GM21786 (cell line): ENCODE data around the gene IGF2R.

ENCODE experiments used
- ATAC-seq: cut with Tn5 transposase; IDR thresholded peaks from one replicate; pipeline ENCODE4 v1.9.1; 2021; ENCODE audit not compliant: unreplicated experiment

The IGF2R gene

GRCh38 chr6:159973406-159973805 is 4.5 kb downstream of the IGF2R start:
- no peak for ATAC-seq

- peak; percentile 41 for ATAC-seq
These were observed 5.1 kb downstream of the IGF2R start for GRCh38 chr6:159973951-159974350.

- ATAC-seq = no peak
These were observed 6.0 kb downstream of the IGF2R start for GRCh38 chr6:159974932-159975331.

- ATAC-seq = no peak
These were observed 7.9 kb downstream of the IGF2R start for GRCh38 chr6:159976686-159977254.

- no peak for ATAC-seq
These were observed 8.5 kb downstream of the IGF2R start for GRCh38 chr6:159977255-159977903.

GRCh38 chr6:159977904-159978268 is 9.0 kb downstream of the IGF2R start:
- ATAC-seq = no peak

- peak; percentile 29 for ATAC-seq
These were observed 9.6 kb downstream of the IGF2R start for GRCh38 chr6:159978291-159979135.

- ATAC-seq = peak; percentile 74
These were observed 10.4 kb downstream of the IGF2R start for GRCh38 chr6:159979136-159979874.

- no peak for ATAC-seq
These were observed 11.6 kb downstream of the IGF2R start for GRCh38 chr6:159980474-159980873.

- no peak for ATAC-seq
These were observed 12.2 kb downstream of the IGF2R start for GRCh38 chr6:159981071-159981402.

GRCh38 chr6:159981403-159982245 is 12.7 kb downstream of the IGF2R start:
- peak; percentile 47 for ATAC-seq

GRCh38 chr6:159982731-159983506 is 14.0 kb downstream of the IGF2R start:
- ATAC-seq = no peak

- no peak for ATAC-seq
These were observed 14.8 kb downstream of the IGF2R start for GRCh38 chr6:159983641-159984080.

GRCh38 chr6:159984268-159984786 is 15.4 kb downstream of the IGF2R start:
- no peak for ATAC-seq

GRCh38 chr6:159985296-159985945 is 16.5 kb downstream of the IGF2R start:
- no peak for ATAC-seq

- ATAC-seq = no peak
These were observed 20.1 kb downstream of the IGF2R start for GRCh38 chr6:159988983-159989454.

- peak; percentile 80 for ATAC-seq
These were observed 20.9 kb downstream of the IGF2R start for GRCh38 chr6:159989492-159990480.

- ATAC-seq = no peak
These were observed 23.5 kb downstream of the IGF2R start for GRCh38 chr6:159992366-159992765.
